Subcutaneous adipose tissue (tissue), 4 donors: ENCODE data around the gene RCC1. TPM values are rescaled to one million over a fixed set of nuclear protein-coding genes. Genes with fewer than 3 reads are reported as not detected.

ENCODE experiments used
- total RNA-seq, 4 donors: library from RNA; depleted of rRNA; stranded (reverse); fragments of >200 nt; gene quantifications; one replicate each; pipeline ENCODE4 v1.1.0, GENCODE V29; 2016
- TF ChIP-seq, protein P1 (sequence below): fragments of 450-650 bp; IDR thresholded peaks from one replicate; pipeline ENCODE4 v1.5.1; 2016; ENCODE audit warnings: low read depth, mild to moderate bottlenecking, control low read depth, antibody characterized with exemption, moderate library complexity

RCC1 gene, protein sequence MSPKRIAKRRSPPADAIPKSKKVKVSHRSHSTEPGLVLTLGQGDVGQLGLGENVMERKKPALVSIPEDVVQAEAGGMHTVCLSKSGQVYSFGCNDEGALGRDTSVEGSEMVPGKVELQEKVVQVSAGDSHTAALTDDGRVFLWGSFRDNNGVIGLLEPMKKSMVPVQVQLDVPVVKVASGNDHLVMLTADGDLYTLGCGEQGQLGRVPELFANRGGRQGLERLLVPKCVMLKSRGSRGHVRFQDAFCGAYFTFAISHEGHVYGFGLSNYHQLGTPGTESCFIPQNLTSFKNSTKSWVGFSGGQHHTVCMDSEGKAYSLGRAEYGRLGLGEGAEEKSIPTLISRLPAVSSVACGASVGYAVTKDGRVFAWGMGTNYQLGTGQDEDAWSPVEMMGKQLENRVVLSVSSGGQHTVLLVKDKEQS
- 10 to 100 TPM; 13.9 to 32.3 (median 19.4) TPM for total RNA-seq

DNA sequence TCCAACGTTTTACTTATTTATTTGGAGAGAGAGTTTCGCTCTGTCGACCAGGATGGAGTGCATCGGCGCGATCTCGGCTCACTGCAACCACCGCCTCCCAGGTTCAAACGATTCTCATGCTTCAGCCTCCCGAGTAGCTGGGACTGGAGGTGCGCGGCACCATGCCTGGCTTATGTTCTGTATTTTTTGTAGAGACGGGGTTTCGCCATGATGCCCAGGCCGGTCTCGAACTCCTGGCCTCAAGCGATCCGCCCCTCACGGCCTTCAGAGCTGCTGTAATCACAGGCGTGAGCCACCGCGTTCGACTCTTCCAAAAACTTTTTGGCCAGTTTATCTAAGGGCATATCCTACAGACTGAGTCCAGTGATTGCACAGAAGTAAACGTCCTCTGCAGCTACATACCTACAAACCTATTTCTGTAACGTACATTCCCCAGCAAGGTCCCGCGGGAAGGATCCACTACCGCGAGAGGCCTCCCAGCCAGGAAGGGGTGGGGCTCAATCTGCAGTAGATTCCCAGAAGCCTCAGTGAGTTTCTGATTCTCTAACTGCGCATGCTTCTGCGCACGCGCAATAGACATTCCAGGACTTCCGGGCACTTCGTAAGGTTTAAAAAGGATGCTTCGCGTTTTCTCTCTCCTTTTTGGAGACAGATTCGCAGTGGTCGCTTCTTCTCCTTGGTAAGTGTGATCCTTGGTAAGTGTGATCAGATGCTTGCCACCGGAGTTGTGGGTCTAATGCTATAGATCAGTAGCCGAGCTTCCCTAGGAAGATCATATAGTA, at the start of gene RCC1:
Gene RCC1 (plus strand): TSS at position 638 of the 782 bp plus-strand sequence. CDS start 23,824 bp downstream, outside the sequence.
- TF ChIP-seq, protein P1, sequence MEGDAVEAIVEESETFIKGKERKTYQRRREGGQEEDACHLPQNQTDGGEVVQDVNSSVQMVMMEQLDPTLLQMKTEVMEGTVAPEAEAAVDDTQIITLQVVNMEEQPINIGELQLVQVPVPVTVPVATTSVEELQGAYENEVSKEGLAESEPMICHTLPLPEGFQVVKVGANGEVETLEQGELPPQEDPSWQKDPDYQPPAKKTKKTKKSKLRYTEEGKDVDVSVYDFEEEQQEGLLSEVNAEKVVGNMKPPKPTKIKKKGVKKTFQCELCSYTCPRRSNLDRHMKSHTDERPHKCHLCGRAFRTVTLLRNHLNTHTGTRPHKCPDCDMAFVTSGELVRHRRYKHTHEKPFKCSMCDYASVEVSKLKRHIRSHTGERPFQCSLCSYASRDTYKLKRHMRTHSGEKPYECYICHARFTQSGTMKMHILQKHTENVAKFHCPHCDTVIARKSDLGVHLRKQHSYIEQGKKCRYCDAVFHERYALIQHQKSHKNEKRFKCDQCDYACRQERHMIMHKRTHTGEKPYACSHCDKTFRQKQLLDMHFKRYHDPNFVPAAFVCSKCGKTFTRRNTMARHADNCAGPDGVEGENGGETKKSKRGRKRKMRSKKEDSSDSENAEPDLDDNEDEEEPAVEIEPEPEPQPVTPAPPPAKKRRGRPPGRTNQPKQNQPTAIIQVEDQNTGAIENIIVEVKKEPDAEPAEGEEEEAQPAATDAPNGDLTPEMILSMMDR, result no peak

DNA sequence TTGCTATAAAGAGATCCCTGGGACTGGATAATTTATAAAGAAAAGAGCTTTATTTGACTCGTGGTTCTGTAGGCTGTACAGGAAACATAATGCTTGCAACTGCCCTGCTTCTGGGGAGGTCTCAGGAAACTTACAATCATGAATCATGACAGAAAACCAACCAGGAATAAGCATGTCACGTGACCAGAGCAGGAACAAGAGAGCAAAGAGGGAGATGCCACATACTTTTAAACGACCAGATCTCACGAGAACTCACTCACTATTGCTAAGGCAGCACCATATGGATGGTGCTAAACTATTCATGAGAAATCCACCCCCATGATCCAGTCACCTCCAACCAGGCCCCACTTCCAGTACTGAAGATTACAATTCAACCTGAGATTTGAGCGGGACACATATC, 49.8 kb upstream of the RCC1 start:
- TF ChIP-seq, protein P1, result no peak

DNA sequence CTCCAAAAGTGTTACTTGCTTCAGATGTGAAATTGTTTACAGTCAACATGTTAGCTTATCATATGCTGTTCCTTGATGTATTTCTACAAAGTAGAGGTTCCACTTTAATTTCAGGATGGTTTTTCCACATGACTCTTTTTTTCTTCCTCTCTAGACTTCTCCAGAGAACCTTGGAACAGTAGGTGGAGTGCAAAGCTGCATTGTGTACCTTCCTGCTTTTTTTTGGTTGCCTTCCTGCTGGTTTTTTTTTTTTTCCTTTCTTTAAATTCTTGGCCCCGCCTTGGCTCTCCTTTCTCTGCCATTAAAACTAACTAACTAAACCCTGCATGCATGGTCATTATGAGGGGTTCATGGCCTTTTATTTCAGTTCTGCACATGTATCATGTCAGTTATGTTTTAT, 48.2 kb upstream of the RCC1 start:
- TF ChIP-seq, protein P1, result no peak

DNA sequence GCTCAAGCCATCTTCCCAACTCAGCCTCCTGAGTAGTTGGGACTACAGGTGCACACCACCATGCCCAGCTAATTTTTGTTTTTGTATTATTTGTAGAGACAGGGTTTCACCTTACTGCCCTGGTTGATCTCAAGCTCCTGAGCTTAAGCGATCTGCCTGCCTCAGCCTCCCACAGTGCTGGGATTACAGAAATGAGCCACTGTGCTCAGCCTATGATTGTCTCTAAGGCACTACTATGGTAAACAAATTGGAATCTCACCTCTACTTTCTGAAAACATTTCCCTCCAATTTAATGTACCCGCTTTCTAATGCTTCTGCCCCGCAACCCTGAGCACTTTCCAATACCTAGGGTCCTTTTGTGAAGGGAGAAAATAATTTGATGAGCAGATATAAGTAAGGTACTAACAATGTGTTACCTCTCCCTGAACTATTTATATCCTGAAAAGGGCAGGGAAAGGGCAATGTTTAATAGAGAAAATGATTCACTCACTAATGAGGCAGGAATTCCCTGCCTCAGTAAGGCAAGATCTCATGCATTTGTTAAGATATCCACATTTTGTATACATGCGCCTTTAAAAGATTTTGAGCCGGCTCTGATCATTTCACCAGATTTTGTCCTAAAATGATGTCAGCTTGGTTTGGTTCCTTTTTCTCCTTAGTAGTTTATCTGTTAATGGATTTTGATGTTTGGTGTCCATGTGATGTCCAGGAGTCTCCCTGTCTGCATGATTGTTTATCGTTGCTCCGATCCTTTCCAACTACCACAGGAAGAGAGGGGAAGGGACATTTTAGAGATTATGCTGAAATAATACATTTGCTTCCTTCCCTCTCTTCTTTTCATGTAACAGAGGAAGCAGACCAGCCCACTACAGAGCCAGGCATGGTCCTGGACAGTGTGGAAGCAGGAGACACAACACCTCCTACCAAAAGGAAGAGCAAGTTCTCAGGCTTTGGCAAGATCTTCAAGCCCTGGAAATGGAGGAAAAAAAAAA, 47.3 kb upstream of the RCC1 start:
- TF ChIP-seq, protein P1, result no peak

DNA sequence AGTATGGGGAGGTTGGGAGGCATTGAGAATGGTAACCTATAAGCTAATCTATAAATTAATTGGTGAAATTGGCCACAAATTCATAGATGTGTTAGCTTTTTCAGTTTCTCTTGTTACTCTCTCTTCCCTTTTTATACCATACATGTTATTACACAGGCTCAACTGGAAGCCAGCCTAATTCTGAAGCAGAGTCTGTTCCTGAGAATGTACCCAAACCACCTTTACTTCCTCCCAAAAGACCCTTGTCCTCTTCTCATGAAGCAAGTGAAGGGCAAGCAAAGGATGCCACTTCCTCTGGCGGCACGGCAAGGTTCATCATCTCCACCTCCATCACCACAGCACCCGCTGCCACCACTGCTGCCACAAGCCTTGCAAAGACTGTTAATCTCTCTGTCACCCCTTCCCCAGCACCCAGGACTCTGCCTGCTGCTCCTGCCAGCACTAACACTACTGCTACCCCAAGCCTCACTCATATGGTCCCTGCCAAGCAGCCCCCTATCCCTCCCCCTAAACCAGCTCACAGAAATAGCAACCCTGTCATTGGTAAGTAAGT, 39.5 kb upstream of the RCC1 start:
- TF ChIP-seq, protein P1, result no peak

DNA sequence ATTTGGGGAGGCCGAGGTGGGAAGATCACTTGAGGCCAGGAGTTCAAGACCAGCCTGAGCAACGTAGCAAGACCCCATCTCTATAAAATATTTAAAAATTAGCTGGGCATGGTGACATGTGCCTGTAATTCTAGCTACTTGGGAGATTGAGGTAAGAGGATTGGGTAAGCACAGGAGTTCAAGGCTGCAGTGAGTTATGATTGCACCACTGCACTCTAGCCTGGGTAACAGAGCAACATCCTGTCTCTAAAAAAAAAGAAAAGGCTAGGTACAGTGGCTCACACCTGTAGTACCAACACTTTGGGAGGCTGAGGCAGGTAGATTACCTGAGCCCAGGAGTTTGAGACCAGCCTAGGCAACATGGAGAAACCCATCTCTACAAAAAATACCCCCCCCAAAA, 35.7 kb upstream of the RCC1 start:
- TF ChIP-seq, protein P1, result no peak
